Adipocyte (in vitro differentiated cells): Measurements from ENCODE around the gene ASTN1.

ENCODE experiments used
- DNase-seq: peaks from one replicate; pipeline ENCODE4 v3.0.0-alpha.2; 2015; ENCODE audit warnings: low read depth
- H3K27me3 ChIP-seq: replicated peaks from 2 replicates; pipeline ENCODE4 v1.7.0; 2013; ENCODE audit warnings: mild to moderate bottlenecking, low read length, moderate library complexity; ENCODE audit not compliant: control insufficient read depth, insufficient read depth
- H3K36me3 ChIP-seq: 2 replicates; pipeline ENCODE4 v1.7.0; 2013; ENCODE audit warnings: low read length, mild to moderate bottlenecking, moderate library complexity; ENCODE audit not compliant: control insufficient read depth, insufficient read depth, severe bottlenecking
- H3K4me1 ChIP-seq: 2 replicates; pipeline ENCODE4 v1.7.0; 2013; ENCODE audit warnings: mild to moderate bottlenecking, low read length, moderate library complexity; ENCODE audit not compliant: control insufficient read depth, insufficient read depth
- H3K4me3 ChIP-seq: 2 replicates; pipeline ENCODE4 v1.7.0; 2013; ENCODE audit warnings: mild to moderate bottlenecking, low read length, moderate library complexity
- H3K9ac ChIP-seq: 2 replicates; pipeline ENCODE4 v1.7.0; 2013; ENCODE audit warnings: mild to moderate bottlenecking, low read length, moderate library complexity
- H3K9me3 ChIP-seq: 2 replicates; pipeline ENCODE4 v1.7.0; 2013; ENCODE audit warnings: mild to moderate bottlenecking, low read length, moderate library complexity; ENCODE audit not compliant: control insufficient read depth

Gene ASTN1

DNA sequence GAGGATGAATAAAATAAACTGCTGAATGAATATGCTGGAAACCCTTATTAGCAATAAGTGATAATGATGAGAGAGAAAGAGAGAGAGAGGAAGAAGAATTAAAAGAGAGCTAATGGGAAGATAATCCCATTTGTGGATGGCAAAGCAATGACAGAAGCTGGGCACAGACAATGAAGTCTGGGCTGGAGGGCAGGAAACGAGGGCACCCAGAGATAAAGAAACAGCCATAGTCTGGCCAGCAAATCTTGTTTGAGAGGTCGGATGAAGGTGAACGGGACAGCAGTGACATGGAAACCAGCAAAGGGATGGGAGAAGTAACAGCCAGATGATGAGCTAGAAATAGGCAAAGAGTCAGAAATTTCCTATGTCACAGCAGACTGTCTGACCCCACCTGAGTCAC, 155.9 kb downstream of the ASTN1 start:
- H3K4me3 ChIP-seq, result no peak overlapping the region

GRCh38 chr1:177007437-177008161, 156.9 kb downstream of the ASTN1 start:
- Histone ChIP-seq H3K4me1 (peaks cover 16% of the 10 kb centered on the region), H3K4me3 (no peak overlapping the region), H3K27me3 (no peaks in the 10 kb centered on the region), H3K9me3 (no peaks in the 10 kb centered on the region), H3K36me3 (no peaks in the 10 kb centered on the region), H3K9ac (no peak overlapping the region)
- DNase-seq, result no peak

More for the DNA sequence above, 155.9 kb downstream of the ASTN1 start:
- no peaks in the 10 kb centered on the region for H3K9me3 ChIP-seq
- DNase-seq, result no peak
- H3K36me3 ChIP-seq, result no peaks in the 10 kb centered on the region
- H3K27me3 ChIP-seq, result no peaks in the 10 kb centered on the region
- no peak overlapping the region for H3K9ac ChIP-seq
- H3K4me1 ChIP-seq, result peaks cover 16% of the 10 kb centered on the region

- Histone ChIP-seq H3K36me3 (no peaks in the 10 kb centered on the region), H3K4me3 (no peak overlapping the region), H3K9me3 (no peaks in the 10 kb centered on the region), H3K27me3 (peaks cover 8% of the 10 kb centered on the region), H3K9ac (no peak overlapping the region), H3K4me1 (peaks cover 14% of the 10 kb centered on the region)
- no peak for DNase-seq
Measured at GRCh38 chr1:177002891-177003290, 161.6 kb downstream of the ASTN1 start.

DNA sequence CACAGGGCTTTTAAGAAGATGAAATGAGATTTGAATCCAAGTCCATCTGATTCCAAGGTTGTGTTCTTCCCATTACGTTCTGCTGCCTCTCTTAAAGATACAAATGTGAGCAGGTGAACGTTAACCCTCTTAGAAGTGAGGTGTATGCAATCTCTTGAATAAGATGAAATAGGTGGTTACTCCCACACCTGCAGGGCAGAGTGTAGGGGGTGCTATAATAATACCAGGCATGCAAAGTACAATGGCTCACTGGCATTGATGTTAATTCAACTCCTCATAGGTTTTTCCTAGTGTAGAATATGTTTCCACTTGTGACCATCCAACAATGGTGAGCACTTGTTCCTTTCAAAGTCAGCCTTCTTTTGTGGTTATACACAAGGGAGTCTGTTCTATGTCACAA, 163.0 kb downstream of the ASTN1 start:
- peaks cover 8% of the 10 kb centered on the region for H3K27me3 ChIP-seq
- H3K9ac ChIP-seq, result no peak overlapping the region
- H3K9me3 ChIP-seq, result no peaks in the 10 kb centered on the region
- H3K4me3 ChIP-seq, result no peak overlapping the region
- peaks cover 1% of the 10 kb centered on the region for H3K4me1 ChIP-seq
- DNase-seq, result no peak
- no peaks in the 10 kb centered on the region for H3K36me3 ChIP-seq

GRCh38 chr1:176998183-176998795, 166.2 kb downstream of the ASTN1 start:
- no peaks in the 10 kb centered on the region for H3K9me3 ChIP-seq
- peaks cover 8% of the 10 kb centered on the region for H3K27me3 ChIP-seq
- H3K4me1 ChIP-seq, result peaks cover 3% of the 10 kb centered on the region
- DNase-seq, result no peak
- H3K9ac ChIP-seq, result no peak overlapping the region
- H3K36me3 ChIP-seq, result no peaks in the 10 kb centered on the region
- no peak overlapping the region for H3K4me3 ChIP-seq

GRCh38 chr1:176996456-176997090, 167.9 kb downstream of the ASTN1 start:
- no peak overlapping the region for H3K9ac ChIP-seq
- H3K4me3 ChIP-seq, result no peak overlapping the region
- peaks cover 8% of the 10 kb centered on the region for H3K27me3 ChIP-seq
- no peaks in the 10 kb centered on the region for H3K36me3 ChIP-seq
- no peak for DNase-seq
- H3K9me3 ChIP-seq, result no peaks in the 10 kb centered on the region
- H3K4me1 ChIP-seq, result peaks cover 3% of the 10 kb centered on the region

- H3K9me3 ChIP-seq, result no peaks in the 10 kb centered on the region
- H3K27me3 ChIP-seq, result peaks cover 13% of the 10 kb centered on the region
- H3K36me3 ChIP-seq, result no peaks in the 10 kb centered on the region
- H3K4me3 ChIP-seq, result no peak overlapping the region
- peaks cover 3% of the 10 kb centered on the region for H3K4me1 ChIP-seq
- no peak for DNase-seq
- H3K9ac ChIP-seq, result no peak overlapping the region
Measured at GRCh38 chr1:176994931-176995596, 169.4 kb downstream of the ASTN1 start.

- Histone ChIP-seq H3K9me3 (no peaks in the 10 kb centered on the region), H3K4me1 (peaks cover 17% of the 10 kb centered on the region), H3K27me3 (peaks cover 5% of the 10 kb centered on the region), H3K9ac (no peak overlapping the region), H3K4me3 (no peak overlapping the region), H3K36me3 (no peaks in the 10 kb centered on the region)
- DNase-seq, result no peak
Measured at GRCh38 chr1:176993587-176993986, 170.9 kb downstream of the ASTN1 start.

DNA sequence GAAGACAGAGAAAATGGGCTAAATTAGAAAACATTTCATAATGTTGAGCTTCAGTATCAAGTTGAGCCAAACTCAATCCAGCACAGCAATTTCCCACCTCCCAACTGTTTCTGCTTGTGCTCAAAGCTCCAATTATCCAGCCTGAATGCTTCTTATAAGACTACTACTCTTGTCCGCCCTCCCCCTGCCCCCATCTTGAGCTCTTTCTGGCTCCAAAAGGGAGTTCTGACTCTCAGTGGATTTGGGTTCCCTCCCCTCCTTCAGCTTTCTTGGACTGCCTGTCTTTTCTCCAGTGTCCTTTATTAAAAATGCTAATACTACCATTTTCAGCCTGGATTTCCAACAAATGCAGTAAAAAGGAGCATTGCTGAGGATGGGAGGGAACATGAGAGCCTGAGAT, 174.8 kb downstream of the ASTN1 start:
- H3K9ac ChIP-seq, result no peak overlapping the region
- H3K4me1 ChIP-seq, result peaks cover 28% of the 10 kb centered on the region
- no peaks in the 10 kb centered on the region for H3K36me3 ChIP-seq
- H3K4me3 ChIP-seq, result peak overlapping the region; percentile 35
- H3K9me3 ChIP-seq, result no peaks in the 10 kb centered on the region
- DNase-seq, result no peak
- H3K27me3 ChIP-seq, result peaks cover 15% of the 10 kb centered on the region

DNA sequence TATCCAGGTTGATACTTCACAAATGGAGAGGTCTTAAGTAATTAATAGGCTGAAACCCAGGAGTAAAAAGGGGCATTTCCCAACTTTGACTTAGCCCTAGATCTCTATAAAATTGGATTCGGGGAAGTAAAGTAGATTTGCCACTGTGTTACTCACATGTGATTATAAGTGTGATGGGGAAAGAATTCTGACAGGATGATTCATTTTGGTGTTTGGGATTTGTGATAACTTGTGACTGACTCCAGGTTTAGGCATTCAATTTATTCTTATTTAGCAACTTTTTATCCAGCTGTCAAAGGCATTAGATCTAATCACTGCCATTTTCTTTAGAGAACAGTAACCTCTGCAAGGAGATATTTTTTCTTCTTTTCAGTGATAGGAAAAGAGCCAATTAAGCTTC, 175.5 kb downstream of the ASTN1 start:
- DNase-seq, result no peak
- Histone ChIP-seq H3K36me3 (no peaks in the 10 kb centered on the region), H3K9ac (no peak overlapping the region), H3K4me3 (peak overlapping the region; percentile 35), H3K9me3 (no peaks in the 10 kb centered on the region), H3K4me1 (peaks cover 28% of the 10 kb centered on the region), H3K27me3 (peaks cover 19% of the 10 kb centered on the region)

- Histone ChIP-seq H3K36me3 (no peaks in the 10 kb centered on the region), H3K4me1 (peaks cover 28% of the 10 kb centered on the region), H3K4me3 (no peak overlapping the region), H3K27me3 (peaks cover 30% of the 10 kb centered on the region), H3K9me3 (no peaks in the 10 kb centered on the region), H3K9ac (no peak overlapping the region)
- DNase-seq, result peak; percentile 24
Measured at GRCh38 chr1:176987016-176987415, 177.5 kb downstream of the ASTN1 start.
